Measurements from ENCODE around the gene ZNF358.

Gene ZNF358

DNA sequence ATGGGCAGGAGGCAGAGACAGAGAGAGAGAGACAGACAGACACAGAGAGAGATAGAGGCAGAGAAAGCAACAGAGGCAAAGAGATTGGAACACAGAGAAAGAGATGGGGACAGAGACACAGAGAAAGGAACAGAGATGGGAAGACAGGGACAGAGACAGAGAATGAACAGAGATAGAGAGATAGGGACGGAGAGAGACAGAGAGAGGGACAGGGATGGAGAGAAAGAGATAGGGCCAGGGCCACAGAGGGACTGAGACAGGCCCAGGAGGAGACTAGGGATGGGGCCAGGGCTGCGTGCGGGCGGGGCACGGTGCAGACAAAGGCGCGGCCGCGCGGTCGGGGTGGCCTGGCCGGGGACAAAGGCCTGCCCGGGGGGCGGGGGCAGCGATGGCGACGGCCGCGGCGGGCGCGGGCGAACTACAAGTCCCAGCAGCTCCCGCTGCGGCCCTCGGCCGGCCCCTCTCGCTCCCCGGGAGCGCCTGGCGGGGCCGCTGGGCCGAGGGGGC is at the start of gene ZNF358:
Gene ZNF358, plus strand, starts transcription at position 459 of the 507 bp plus-strand sequence. CDS start 3,140 bp downstream, outside the sequence.
- DNase-seq (ENCODE audit: low spot score), result peak; percentile 96
- in situ Hi-C loops (cut with MboI; ENCODE audit: low sequenced_read_pairs, unreplicated experiment), result no loop called here
- TF ChIP-seq, protein P1, sequence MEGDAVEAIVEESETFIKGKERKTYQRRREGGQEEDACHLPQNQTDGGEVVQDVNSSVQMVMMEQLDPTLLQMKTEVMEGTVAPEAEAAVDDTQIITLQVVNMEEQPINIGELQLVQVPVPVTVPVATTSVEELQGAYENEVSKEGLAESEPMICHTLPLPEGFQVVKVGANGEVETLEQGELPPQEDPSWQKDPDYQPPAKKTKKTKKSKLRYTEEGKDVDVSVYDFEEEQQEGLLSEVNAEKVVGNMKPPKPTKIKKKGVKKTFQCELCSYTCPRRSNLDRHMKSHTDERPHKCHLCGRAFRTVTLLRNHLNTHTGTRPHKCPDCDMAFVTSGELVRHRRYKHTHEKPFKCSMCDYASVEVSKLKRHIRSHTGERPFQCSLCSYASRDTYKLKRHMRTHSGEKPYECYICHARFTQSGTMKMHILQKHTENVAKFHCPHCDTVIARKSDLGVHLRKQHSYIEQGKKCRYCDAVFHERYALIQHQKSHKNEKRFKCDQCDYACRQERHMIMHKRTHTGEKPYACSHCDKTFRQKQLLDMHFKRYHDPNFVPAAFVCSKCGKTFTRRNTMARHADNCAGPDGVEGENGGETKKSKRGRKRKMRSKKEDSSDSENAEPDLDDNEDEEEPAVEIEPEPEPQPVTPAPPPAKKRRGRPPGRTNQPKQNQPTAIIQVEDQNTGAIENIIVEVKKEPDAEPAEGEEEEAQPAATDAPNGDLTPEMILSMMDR (IDR thresholded peaks at IDR 0.05; ENCODE audit: borderline replicate concordance, control extremely low read depth, extremely low read depth, insufficient read depth, missing control alignments), result no peak

DNA sequence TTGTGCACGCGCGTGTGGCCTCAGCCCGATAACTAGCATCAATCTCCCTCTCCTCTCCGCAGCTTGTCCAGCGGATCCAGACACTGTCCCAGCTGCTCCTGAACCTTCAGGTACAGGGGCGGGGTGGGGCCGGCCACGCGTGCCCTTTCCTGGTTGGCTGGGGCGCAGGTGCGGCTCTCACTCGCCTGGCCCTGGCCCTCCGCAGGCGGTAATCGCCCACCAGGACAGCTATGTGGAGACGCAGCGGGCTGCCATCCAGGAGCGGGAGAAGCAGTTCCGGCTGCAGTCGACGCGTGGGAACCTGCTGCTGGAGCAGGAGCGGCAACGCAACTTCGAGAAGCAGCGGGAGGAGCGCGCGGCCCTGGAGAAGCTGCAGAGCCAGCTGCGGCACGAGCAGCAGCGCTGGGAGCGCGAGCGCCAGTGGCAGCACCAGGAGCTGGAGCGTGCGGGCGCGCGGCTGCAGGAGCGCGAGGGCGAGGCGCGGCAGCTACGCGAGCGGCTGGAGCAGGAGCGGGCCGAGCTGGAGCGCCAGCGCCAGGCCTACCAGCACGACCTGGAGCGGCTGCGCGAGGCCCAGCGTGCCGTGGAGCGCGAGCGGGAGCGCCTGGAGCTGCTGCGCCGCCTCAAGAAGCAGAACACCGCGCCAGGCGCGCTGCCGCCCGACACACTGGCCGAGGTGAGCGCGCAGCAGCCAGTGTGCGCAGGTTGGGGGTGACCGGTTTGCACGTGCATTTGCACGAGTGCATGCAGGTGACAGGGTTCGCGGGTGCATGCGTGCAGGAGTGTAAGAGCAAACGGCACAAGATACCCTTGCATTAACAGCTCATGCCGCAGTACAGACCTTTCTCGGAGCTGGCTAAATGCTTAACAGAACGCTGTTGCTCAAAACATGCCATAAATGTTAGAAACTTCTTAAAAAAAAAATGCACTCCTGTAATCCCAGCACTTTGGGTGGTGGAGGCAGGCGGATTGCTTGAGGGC is 48.6 kb upstream of the ZNF358 start:
- TF ChIP-seq, protein P1 (IDR thresholded peaks at IDR 0.05; ENCODE audit: borderline replicate concordance, control extremely low read depth, extremely low read depth, insufficient read depth, missing control alignments), result no peak
- DNase-seq (ENCODE audit: low spot score), result no peak
- in situ Hi-C loops (cut with MboI; ENCODE audit: low sequenced_read_pairs, unreplicated experiment), result no loop called here

DNA sequence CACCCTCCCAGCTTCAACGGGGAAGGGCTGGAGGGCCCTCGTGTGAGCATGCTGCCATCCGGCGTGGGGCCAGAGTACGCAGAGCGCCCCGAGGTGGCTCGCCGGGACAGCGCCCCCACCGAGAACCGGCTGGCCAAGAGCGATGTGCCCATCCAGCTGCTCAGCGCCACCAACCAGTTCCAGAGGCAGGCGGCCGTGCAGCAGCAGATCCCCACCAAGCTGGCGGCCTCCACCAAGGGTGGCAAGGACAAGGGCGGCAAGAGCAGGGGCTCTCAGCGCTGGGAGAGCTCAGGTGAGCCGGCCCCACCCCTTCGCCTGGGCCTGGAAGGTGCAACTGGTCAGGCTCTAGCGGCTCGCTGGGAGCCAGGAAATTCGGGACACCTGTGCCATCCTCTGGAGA is 47.1 kb upstream of the ZNF358 start:
- in situ Hi-C loops (cut with MboI; ENCODE audit: low sequenced_read_pairs, unreplicated experiment), result no loop called here
- TF ChIP-seq, protein P1 (IDR thresholded peaks at IDR 0.05; ENCODE audit: borderline replicate concordance, control extremely low read depth, extremely low read depth, insufficient read depth, missing control alignments), result no peak

DNA sequence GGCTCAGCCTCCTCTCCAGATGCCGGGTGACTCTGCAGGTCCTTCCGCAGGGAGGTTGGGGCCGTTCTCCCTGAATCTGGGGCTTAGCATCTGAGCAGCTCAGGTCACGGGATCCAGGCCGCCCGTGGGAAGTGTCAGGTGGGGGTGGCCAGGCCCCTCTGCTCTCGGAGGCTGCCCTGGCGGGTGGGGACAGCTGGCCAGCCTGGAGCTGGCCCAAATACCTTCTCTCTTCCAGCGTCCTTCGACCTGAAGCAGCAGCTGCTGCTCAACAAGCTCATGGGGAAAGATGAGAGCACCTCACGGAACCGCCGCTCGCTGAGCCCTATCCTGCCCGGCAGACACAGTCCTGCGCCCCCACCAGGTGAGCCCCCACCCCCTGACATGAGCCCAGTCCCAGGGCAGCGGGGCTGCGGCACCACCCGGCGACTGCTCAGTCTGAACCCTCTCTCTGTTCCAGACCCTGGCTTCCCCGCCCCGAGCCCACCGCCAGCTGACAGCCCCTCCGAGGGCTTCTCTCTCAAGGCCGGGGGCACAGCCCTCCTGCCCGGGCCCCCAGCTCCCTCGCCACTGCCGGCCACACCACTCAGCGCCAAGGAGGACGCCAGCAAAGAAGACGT is 46.1 kb upstream of the ZNF358 start:
- in situ Hi-C loops (cut with MboI; ENCODE audit: low sequenced_read_pairs, unreplicated experiment), result no loop called here
- TF ChIP-seq, protein P1 (IDR thresholded peaks at IDR 0.05; ENCODE audit: borderline replicate concordance, control extremely low read depth, extremely low read depth, insufficient read depth, missing control alignments), result no peak

More for the DNA sequence above, 47.1 kb upstream of the ZNF358 start:
- DNase-seq (ENCODE audit: low spot score), result no peak

DNA sequence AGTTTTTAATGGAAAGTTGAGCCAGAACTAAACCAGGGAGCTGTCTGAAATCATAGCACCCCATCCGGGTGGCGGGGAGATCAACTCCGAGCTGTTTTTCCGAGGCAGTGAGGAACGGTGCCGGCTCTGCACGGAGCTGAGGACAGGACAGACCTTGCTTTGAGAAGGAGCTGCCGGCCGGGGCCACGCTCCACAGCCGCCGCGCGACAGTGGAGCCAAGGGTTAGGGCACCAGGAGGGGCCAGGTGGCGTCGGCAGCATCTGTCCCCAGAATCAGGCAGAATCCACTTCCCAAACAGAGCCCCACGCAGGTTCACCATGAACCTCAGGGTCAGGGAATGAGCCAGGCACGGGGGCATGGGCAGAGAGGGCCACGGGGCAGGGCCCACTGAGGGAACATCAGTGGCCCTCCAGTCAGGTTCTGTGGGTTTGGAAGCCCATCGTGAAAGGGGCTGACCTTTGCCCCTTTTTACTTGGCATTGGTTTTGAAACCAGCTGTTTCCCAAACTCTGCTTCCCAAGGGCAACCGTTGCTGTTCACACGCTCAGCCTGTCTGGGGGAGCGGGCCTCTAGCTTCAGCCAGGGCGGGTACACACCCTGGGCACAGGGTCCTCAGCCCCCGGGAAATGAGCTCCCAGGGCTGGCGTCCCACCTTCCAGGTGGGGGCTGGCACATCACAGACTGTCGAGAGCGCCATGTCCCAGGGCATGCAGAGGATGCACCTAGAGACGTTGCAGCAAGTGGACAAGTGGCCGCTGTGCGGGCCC is 45.2 kb upstream of the ZNF358 start:
- DNase-seq (ENCODE audit: low spot score), result no peak
- TF ChIP-seq, protein P1 (IDR thresholded peaks at IDR 0.05; ENCODE audit: borderline replicate concordance, control extremely low read depth, extremely low read depth, insufficient read depth, missing control alignments), result no peak
- in situ Hi-C loops (cut with MboI; ENCODE audit: low sequenced_read_pairs, unreplicated experiment), result no loop called here

More for the DNA sequence above, 46.1 kb upstream of the ZNF358 start:
- no peak for DNase-seq (ENCODE audit: low spot score)
